HG03378 (cell line): ENCODE results near the gene FAM131B.
"Not testable (repeated sequence)": the region's sequence is repeated elsewhere in the genome, so short reads cannot be mapped to it uniquely, and the experiment has no call there.

Source experiments
- ATAC-seq: cut with Tn5 transposase; IDR thresholded peaks from one replicate; pipeline ENCODE4 v1.9.1; 2021; ENCODE audit warnings: mild to moderate bottlenecking, moderate library complexity; ENCODE audit not compliant: unreplicated experiment

The FAM131B gene

DNA sequence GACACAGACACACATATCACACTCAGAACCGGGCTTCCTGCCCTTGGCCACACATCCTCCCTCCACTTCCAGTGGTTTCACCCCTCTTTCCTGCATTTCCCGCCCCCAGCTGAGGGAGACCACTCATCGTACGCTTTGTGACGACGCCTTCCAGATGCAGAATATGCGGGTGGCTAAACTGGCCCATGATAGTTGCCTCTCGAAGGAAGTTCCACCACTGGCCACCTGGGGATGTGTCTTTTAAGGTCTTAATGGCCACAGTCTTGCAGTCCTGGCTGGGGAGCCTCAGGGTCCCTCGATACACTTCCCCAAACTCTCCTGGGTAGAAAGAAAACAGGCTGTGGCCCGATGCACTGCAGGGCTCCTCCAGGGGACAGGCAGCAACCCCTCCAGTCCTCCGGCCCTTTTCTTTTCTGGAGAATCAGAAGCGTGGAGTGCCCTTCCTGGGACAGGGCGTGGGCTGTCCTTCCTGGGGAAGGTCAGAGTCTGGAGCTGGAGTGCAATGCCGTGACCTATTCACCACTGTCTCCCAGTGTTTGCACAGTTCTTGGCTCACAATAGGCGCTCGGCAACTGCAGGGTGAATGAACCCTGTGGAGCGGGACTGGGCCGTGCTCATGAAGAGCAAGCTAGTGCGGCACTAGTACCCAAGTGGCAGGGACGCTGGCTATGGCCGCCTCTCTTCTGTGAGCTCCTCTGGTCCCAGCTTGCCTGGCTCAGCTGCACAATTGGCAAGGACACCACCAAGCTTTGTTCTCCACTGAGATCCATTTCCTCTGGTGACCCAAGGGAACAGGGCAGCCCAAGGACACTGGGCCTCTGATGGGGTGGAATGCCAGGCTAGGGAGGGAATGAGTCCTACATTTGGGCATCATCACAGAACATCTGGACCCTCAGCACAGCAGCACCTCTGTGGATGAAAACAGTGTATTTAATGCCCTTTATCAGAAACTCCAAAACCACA is 33.0 kb upstream of the FAM131B start:
- no peak for ATAC-seq

DNA sequence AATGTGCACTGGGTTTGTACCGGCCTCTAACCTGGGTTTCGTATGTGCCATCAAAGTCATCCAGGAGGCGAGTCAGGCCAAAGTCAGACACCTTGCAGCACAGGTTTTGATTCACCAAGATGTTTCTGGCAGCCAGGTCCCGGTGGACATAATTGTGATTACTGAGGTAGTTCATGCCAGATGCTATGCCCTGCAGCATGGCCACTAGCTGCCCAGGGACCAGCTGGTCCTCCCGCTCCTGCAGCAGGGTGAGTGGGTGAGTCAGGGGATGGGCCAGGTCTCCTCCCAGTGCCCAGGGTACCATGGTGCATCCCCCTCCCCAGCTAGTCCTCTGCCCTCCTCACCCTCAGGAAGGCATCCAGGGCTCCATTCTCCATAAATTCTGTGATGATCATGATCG is 32.3 kb upstream of the FAM131B start:
- no peak for ATAC-seq

- no peak for ATAC-seq
Observed at GRCh38 chr7:143394068-143394467, 31.6 kb upstream of the FAM131B start.

- ATAC-seq: no peak
Observed at GRCh38 chr7:143393267-143394041, 30.9 kb upstream of the FAM131B start.

GRCh38 chr7:143392875-143393266 is 30.4 kb upstream of the FAM131B start:
- no peak for ATAC-seq

- not testable (repeated sequence) for ATAC-seq
Observed at GRCh38 chr7:143392427-143392826, 29.9 kb upstream of the FAM131B start.

- ATAC-seq: no peak
Observed at GRCh38 chr7:143391462-143392404, 29.2 kb upstream of the FAM131B start.

DNA sequence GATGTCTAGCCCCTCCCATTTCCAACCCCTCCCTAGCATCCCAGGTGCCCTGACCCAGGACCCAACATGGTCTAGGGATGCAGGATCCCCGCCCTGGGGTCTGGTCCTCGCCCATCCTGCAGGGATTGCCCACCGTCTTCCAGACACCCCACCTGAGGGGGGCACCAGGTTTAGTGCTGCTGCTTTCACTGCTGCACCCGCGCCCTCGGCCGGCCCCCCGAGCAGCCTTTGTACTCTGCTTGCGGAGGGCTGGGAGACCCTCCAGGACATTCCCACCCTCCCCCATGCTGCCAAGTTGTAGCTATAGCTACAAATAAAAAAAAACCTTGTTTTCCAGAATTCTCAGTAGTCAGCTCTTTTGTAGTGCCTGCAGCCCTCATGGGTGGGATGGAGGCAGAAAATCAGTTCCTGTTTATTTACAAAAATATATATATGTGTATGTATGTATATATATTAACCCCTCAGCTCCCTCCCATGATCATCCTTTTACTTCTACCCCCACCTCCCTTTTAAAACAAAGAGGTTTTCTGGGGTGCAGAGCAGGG is 28.3 kb upstream of the FAM131B start:
- no peak for ATAC-seq

DNA sequence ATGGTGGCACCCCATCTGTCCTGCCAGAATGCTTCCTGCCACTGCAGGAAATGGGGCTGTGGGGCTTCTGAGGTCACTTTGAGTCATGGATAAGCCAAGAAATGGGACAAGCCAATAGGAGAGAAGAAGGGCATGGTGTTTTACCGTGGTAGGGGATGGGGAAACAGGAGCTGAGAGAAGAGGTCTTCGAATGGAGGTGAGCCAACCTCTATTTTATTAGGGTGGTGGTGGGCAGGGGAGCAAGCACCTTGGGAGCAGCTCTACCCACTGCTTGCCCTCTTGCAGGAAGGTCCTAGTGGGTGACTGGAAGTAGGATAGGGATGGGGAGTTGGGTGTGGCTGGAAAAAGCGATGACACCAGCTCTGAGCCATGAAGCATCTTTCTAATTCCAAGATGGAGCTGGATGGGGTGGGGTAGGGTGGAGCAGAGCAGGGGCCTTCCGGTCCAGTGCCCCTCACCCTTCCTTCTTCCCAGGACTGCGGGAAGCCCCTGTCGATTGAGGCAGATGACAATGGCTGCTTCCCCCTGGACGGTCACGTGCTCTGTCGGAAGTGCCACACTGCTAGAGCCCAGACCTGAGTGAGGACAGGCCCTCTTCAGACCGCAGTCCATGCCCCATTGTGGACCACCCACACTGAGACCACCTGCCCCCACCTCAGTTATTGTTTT is 27.7 kb upstream of the FAM131B start:
- no peak for ATAC-seq

GRCh38 chr7:143389316-143390103 is 27.0 kb upstream of the FAM131B start:
- ATAC-seq: no peak

GRCh38 chr7:143388491-143389101 is 26.1 kb upstream of the FAM131B start:
- no peak for ATAC-seq

DNA sequence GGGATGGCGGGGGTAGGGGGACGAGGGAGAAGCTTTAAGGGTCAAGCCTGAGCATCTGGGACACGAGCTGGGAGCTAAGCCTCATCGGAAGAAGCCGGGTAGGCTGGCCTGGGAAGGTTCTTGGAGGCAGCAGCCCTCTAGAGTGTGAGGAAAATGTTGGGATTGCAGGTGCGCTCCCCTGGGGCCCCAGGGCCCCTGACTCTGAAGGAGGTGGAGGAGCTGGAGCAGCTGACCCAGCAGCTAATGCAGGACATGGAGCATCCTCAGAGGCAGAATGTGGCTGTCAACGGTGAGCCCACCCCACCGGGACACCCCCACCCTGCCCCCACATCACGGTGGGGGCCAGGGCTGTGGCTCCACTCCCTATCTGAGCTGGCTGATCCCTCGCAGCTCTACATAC is 25.5 kb upstream of the FAM131B start:
- no peak for ATAC-seq

- ATAC-seq: no peak
Observed at GRCh38 chr7:143387156-143387975, 24.9 kb upstream of the FAM131B start.

- ATAC-seq: no peak
Observed at GRCh38 chr7:143385891-143386781, 23.6 kb upstream of the FAM131B start.

DNA sequence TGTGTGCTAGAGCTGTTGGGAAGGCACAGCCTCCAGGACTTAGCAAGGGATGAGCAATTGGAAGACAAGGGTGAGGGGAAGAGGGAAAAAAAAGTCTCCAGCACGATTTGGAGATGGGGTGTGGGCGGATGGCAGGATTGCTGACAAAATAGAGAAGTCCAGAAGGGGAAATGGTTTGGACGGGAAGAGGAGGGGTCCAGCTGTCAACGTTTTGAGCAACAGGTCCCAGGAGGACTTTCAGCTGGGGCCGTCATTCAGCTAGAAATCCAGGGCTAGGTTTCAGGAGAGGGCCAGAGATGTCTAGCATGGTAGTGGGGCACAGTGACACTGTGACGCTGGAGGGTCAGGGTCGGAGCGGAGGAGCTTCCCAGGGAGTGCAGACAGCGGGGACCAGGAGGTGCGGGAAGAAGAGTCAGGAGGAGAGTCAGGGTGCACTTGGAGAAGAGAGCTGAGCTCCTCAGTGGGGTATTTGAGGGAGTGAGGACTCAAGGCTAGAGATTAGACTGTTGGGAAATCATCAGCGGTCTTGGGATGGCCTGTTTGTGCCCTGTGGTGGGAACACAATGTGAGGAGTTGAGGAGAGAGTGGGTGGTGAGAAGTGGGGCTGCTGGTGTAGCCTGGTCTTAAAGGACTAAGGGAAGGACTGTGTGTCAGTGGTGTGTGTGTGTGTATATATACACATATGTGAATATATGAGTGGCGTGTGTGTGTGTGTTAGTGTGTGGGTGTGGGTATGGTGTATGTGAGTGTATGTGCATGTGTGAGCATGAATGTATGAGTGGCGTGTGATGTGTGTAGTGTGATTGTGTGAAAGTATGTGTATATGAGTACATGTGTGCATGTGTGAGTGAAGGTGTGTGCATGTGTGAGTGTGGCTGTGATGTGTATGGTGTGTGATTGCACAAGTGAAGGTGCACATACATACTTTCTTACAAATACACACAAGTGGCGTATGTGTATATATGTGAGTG is 22.4 kb upstream of the FAM131B start:
- ATAC-seq: no peak

GRCh38 chr7:143384148-143384547 is 21.6 kb upstream of the FAM131B start:
- no peak for ATAC-seq
